Measurements from ENCODE around the gene TPM1. TPM values are rescaled to one million over a fixed set of nuclear protein-coding genes. Genes with fewer than 3 reads are reported as not detected.

TPM1 gene
- total RNA-seq, 1 experiment from 2014 or later = 748 TPM

DNA sequence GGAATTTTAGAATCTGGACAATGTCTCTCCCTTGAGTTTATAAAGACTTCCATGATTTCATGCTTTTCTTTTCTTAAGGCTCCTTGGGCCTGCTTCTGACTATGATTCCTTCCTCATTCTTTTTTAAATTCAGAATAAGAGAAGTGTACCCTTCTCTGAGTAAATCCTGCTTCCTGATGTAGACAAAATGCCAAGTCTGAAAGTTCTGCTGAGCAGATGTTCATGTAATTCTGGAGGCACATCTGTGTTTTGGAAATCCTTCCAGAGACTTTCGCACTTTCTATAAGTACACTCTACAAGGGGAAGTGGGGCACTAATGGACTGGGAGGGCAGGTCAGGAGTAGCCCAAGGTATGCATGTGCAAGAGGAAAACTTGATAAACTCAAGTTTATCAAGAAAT lies 24.8 kb downstream of the TPM1 start:
- no peak overlapping the region for H2AFZ ChIP-seq (ENCODE audit: low read length)
- H3K9ac ChIP-seq (ENCODE audit: extremely low read depth, insufficient read length, low read length) = no peak overlapping the region
- H3K79me2 ChIP-seq (ENCODE audit: insufficient read depth, low read length) = no peaks in the 10 kb centered on the region
- no peak overlapping the region for H2BK12ac ChIP-seq (ENCODE audit: insufficient read length, low read depth, low read length)
- H3K27ac ChIP-seq (ENCODE audit: insufficient read length, low read depth, low read length) = no peak overlapping the region
- no peak overlapping the region for H3K23ac ChIP-seq (ENCODE audit: insufficient read length, low read depth, low read length)
- no peak overlapping the region for H4K91ac ChIP-seq (ENCODE audit: insufficient read length, low read depth, low read length)
- Mint-ChIP-seq H3K9me3 (no peaks in the 10 kb centered on the region), H3K4me3 (no peak overlapping the region), H3K27me3 (ENCODE audit: low read depth) (no peaks in the 10 kb centered on the region), H3K4me1 (peaks cover 25 to 42% of the 10 kb centered on the region in 2 experiments), H3K36me3 (ENCODE audit: insufficient read depth in 1 of 3, low read depth in 3 of 3) (peaks cover 35 to 93% (median 86%) of the 10 kb centered on the region in 3 experiments; a peak in 6 of 7 replicates), H3K27ac (peak overlapping the region in 2 of 3 experiments; percentile 76 to 90; a peak in 3 of 7 replicates)
- H3K4me2 ChIP-seq (ENCODE audit: insufficient read depth, insufficient read length, low read length) = no peak overlapping the region
- no peak overlapping the region for H3T11ph ChIP-seq (ENCODE audit: low read length)
- H2AK5ac ChIP-seq (ENCODE audit: insufficient read length, low read length) = no peak overlapping the region
- H3K4me1 ChIP-seq (ENCODE audit: insufficient read depth, low read length) = no peaks in the 10 kb centered on the region
- no peak overlapping the region for H4K8ac ChIP-seq (replicated peaks; ENCODE audit: insufficient read length, low read depth, low read length)
- no peak for DNase-seq
- TF ChIP-seq, protein P1, sequence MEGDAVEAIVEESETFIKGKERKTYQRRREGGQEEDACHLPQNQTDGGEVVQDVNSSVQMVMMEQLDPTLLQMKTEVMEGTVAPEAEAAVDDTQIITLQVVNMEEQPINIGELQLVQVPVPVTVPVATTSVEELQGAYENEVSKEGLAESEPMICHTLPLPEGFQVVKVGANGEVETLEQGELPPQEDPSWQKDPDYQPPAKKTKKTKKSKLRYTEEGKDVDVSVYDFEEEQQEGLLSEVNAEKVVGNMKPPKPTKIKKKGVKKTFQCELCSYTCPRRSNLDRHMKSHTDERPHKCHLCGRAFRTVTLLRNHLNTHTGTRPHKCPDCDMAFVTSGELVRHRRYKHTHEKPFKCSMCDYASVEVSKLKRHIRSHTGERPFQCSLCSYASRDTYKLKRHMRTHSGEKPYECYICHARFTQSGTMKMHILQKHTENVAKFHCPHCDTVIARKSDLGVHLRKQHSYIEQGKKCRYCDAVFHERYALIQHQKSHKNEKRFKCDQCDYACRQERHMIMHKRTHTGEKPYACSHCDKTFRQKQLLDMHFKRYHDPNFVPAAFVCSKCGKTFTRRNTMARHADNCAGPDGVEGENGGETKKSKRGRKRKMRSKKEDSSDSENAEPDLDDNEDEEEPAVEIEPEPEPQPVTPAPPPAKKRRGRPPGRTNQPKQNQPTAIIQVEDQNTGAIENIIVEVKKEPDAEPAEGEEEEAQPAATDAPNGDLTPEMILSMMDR (conservative IDR thresholded peaks at IDR 0.05) = no peak
- H3K18ac ChIP-seq (ENCODE audit: insufficient read length, low read depth, low read length) = no peak overlapping the region
- H3K79me1 ChIP-seq (ENCODE audit: insufficient read depth, low read depth, low read length, poor library complexity, severe bottlenecking) = no peaks in the 10 kb centered on the region
- H3K27me3 ChIP-seq (ENCODE audit: insufficient read depth, low read length) = no peaks in the 10 kb centered on the region
- no peak overlapping the region for H2BK15ac ChIP-seq (ENCODE audit: low read depth, low read length)
- H3K14ac ChIP-seq (ENCODE audit: insufficient read depth, low read length) = no peak overlapping the region
- H3K9me3 ChIP-seq (ENCODE audit: control insufficient read depth, low read depth, low read length) = no peaks in the 10 kb centered on the region
- H2BK5ac ChIP-seq (ENCODE audit: insufficient read length, low read length) = no peak overlapping the region
- no peaks in the 10 kb centered on the region for H3K23me2 ChIP-seq (ENCODE audit: insufficient read length, low read depth, low read length, poor library complexity, severe bottlenecking)
- H3K56ac ChIP-seq (ENCODE audit: insufficient read length, low read depth, low read length) = no peak overlapping the region
- no peak overlapping the region for H4K5ac ChIP-seq (ENCODE audit: insufficient read length, low read depth, low read length)
- H2BK120ac ChIP-seq (ENCODE audit: low read depth, low read length, poor library complexity, severe bottlenecking) = no peak overlapping the region
- WGBS (ENCODE audit: extremely low coverage, insufficient read length, low lambda C conversion rate) = no CpG with 5 or more reads among the region's 1 CpG
- H2BK20ac ChIP-seq (ENCODE audit: low read depth, low read length, poor library complexity, severe bottlenecking) = no peak overlapping the region
- H3K4ac ChIP-seq (ENCODE audit: low read depth, low read length) = no peak overlapping the region
- no peaks in the 10 kb centered on the region for H4K20me1 ChIP-seq (ENCODE audit: control insufficient read depth, insufficient read depth, insufficient read length)

Measured in H9 (cell line).